ENCODE data around the gene PTH2R.
A peak's percentile ranks its signal among the peaks of the same experiment; 100 is the strongest.
"Not testable (repeated sequence)": the region's sequence is repeated elsewhere in the genome, so short reads cannot be mapped to it uniquely, and the experiment has no call there.

Gene PTH2R, protein sequence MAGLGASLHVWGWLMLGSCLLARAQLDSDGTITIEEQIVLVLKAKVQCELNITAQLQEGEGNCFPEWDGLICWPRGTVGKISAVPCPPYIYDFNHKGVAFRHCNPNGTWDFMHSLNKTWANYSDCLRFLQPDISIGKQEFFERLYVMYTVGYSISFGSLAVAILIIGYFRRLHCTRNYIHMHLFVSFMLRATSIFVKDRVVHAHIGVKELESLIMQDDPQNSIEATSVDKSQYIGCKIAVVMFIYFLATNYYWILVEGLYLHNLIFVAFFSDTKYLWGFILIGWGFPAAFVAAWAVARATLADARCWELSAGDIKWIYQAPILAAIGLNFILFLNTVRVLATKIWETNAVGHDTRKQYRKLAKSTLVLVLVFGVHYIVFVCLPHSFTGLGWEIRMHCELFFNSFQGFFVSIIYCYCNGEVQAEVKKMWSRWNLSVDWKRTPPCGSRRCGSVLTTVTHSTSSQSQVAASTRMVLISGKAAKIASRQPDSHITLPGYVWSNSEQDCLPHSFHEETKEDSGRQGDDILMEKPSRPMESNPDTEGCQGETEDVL

DNA sequence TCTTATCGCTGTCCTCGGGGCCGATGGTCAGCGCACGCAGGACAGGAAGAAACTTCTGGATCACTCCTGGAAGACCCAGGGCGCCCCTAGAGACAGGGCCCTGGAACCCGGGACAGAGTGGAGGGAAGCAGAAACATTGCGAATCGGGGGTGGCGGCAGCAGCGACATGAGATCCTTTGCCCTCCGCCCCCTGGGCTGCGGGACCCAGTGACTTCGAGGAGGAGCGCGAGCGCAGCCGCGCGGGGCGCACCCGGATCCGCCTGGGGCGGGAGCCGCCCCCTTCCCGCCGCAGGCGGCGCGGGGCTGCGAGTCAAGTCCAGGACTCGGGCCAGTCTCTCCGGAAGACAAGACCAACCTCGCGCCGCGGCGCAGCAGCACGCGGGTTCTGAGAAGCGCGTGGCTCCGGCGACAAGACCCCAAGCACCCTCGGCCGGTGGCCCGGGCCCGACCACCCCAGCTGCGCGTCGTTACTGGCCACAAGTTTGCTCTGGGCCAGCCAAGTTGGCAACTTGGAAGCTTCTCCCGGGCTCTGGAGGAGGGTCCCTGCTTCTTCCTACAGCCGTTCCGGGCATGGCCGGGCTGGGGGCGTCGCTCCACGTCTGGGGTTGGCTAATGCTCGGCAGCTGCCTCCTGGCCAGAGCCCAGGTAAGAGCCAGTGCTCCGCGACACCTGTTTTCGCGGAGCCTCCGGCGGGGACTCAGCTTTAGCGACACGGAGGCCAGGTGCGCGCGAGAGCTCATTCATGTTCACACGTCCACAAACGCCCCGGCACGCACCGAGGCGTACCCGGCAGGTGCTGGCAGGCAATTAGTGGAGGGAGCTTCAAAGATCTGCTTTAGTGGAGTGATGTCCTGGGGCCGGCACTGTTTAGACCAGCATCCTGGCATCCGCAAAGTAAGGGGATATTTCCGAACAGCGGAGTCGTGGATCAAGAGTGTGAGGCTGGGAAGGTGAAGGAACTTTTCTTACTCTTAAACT, at the start of gene PTH2R:
Gene PTH2R (plus strand): TSS at position 319 of the 978 bp plus-strand sequence. CDS start 252 bp downstream, at position 571.
- peak; percentile 45 for DNase-seq (ENCODE audit: low spot score)

DNA sequence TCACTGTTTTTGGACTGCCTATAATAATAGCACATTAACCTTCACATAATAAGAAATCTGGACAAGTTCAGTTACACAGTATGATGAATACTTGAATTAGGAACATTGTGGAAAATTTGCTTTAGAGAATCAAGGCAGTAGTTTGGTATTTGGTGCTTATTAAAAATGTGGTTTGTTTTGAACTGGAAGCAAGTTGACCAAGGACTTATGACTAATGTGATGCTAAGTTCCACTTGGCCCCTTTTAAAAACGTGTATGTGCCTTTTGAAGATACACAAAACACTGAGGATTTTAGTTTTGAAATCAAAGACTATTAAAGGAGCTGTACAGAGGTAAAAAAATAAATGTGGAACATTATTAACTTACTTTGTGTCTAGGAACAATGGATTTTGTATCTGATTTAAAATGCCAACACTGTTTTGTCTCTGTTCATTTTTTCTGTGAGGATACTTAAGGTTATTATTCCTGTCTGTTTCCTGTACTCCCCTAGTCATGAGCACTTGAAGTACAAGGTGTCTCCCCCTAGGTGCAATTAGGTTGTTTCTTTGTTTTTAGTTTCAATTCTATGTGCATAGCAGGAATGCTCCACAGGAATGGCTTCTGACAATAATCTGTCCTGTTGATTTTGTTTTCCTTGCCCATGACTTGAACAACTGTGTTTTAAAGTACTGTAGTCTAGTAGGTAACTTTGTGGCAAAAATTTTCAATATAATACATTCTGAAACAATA, 49.6 kb upstream of the PTH2R start:
- DNase-seq (ENCODE audit: low spot score): no peak

DNA sequence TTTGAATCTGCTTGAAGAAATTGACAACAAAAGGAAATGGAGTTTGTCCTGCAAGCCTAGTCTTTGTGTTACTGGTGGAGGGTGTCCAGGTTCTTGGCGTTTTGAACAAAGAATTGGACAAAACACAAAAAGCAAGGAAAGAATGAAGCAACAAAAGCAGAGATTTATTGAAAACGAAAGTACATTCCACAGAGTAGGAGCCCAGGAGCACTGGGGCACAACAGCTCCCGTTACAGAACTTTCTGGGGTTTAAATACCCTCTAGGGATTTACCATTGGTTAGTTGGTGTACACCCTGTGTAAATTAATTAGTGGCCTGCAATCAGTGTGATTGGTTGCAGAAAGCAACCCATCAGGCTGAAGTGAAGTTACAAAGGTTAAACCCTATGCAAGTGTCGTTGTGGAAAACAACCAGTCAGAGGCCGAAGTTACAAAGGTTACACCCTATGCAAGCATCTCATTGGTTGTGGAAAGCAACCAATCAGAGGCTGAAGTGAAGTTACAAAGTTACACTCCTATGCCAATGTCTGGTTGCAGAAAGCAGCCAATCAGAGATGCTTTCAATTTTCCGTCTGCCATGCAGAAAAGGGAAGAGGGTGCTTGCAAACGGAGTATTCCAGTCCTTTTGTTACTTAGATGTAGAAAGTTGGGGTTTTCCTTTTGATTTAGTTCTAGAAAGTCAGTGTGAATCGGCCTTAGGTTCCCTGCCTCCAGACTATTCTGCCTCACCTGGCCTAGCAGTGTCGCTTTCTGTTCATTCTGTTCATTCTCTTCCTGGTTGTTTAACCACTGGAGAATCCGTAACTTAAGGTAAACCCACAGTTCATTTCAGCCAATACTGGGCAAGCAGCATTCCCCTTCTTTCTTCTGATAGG, 47.6 kb upstream of the PTH2R start:
- DNase-seq (ENCODE audit: low spot score): no peak

DNA sequence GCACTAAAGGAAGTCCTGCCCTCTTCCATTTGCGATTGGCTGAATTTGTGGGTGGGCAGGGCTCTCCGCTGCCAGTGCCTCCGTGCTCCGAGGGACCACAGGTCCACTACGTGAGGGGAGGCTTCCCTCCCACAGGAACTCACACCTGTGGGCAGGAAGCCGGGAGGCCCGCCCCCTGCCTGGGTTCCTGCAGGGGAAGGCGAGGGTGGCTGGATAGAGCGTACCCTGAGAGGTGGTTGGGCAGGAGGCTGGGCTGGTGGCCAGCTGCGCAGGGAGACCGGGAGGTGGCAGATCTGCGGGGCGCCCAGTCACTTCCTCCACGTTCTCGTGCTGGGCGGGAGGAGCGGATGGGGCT, 47.0 kb upstream of the PTH2R start:
- DNase-seq (ENCODE audit: low spot score): no peak

DNA sequence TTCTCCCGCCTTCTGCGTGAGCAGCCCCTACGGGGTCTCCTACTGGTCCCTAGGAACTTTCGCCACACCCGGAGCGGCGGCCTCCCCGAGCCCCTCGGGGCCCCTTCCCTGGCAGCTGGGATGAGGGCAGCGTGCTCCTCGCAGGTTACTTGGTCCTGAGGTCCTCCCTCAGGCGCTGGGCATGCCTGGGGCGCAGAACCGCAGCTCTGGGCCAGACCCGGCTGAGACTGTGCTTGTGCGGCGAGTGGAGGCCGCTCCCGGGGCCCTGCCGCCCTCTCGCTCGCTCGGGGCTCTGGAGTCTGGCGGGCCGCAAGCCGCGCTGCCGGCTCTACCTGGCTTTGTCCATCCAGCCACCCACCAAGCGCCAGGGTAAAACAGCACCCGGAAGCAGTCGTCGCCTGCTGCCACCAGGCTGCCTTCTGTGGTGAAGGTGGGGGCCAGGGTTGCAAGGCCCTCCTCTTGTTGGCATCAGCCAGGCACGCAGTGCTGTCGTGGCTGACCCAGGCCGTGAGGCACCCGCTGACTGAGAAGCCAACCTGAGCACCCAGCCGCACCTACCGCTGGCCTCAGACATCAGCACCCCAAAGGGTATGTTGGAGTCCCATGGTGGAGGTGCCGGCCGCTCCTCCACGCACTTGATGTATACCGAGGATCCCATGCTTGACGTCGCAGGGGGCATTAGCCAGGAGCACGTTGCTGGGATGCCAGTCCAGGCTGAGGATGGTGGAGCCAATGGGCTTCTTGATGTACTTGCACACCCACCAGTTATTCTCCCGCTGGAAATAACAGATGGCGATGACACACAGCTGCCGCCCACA, 46.1 kb upstream of the PTH2R start:
- DNase-seq (ENCODE audit: low spot score): no peak

DNA sequence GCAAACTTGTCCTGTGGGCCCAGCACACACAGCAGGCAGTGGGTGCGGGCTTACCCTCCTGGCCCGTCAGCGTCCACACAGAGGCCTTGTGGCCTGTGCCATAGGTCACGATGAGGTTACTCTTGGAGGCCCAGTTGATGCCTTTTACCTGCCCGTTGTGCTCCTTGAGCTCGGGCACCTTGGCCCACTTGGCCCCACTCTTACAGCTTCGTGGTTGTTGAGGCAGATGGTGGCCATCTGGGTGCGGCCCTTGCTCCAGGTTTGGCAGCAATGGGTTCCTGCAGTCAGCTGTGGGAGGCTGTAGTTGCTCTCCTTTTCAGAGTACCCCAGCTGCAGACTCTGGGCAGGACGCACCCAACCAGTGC, 45.5 kb upstream of the PTH2R start:
- no peak for DNase-seq (ENCODE audit: low spot score)

DNA sequence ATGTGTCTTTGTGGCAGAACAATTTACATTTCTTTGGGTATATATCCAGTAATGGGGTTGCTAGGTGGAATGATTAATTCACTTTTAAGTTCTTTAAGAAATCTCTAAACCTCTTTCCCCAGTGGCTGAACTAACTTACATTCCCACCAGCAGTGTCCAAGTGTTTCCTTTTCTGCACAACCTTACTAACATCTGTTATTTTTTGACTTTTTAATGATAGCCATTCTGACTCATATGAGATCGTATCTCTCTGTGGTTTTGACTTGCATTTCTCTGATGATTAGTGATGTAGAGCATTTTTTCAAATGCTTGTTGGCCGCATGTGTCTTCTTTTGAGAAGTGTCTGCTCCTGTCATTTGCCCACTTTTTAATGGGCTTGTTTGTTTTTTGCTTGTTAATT, 43.1 kb upstream of the PTH2R start:
- DNase-seq (ENCODE audit: low spot score): peak; percentile 34

DNA sequence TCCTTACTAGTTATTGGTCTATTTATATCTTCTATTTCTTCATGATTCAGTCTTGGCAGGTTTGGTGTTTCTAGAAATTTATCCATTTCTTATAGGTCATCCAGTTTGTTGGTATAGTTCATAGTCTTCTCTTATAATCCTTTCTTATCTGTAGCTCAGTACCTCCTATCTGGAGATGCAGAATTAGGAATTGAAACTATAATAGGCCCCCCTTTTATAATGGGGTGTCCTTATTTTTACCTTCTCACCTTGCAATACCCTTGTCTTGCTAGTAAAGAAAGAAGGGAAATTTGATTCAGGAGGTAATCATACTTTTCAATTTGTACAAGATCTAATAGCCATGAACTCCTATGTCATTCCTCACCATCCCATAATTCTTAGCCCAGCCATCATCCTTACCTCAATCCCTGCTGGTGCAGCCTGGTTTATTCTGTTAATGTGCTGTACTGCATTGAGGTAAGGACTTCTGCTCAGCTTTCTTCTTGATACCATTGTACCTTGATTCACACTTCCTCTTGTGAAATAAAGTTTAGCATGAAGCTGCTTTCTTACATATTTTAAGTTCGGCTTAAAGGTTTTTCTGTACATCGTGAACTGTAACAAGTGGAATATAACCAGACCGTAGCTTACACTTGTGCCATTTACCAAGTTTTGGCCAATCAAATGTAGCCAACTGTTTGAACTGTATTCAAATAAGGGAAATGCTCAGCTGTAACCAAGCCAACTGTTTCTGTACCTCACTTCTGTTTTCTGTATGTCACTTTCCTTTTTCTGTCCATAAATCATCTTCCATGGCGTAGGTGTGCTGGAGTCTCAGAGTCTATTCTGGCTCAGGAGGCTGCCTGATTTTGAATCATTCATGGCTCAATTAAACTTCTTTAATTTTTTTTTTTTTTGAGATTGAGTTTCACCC, 40.1 kb upstream of the PTH2R start:
- no peak for DNase-seq (ENCODE audit: low spot score)

DNA sequence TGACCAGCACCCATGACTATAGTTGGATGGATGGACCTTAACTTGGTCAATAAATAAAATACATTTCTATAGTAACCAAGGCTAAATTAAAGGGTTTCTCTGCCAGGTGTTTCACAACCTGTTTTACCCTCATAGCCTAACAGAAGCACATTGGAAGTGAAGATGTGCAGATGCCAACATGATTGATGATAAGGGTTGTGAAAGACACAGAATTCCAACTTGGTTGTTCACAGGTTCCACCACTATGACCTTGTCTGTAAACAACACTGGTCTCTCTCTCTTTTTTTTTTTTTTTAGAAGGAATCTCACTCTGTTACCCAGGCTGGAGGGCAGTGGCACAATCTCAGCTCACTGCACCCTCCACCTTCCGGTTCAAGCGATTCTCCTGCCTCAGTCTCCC, 37.5 kb upstream of the PTH2R start:
- DNase-seq (ENCODE audit: low spot score): no peak

DNA sequence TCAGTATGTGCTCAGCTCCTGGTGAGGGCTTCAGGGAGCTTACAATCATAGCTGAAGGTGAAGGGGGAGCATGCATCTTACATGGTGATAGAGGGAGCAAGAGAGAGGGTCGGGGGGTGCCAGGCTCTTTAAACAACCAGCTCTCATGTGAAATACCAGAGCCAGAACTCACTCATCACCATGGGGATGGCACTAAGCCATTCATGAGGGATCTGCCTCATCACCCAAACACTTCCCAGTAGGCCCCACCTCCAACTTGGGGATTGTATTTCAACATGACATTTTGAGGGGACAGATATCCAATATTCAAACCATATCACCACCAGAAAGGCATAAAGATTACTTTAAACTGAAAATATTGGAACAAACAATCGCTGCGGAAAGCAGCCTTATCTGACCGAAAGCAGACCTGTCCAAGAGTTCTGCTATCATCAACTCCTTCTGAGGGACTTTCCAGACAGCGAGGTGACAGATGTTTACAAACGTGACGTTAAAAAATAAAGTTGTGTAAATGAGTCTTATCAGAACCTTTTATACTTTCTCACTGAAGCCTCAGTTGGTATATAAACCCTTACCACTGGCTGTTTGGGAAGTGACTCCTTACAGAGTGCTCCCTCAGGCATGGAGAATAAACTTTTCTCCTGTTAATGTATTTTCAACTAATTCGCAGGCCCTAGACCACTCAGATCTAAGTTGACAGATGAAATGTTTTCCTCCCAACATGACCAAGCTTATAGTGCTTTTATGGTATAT, 35.5 kb upstream of the PTH2R start:
- DNase-seq (ENCODE audit: low spot score): no peak

DNA sequence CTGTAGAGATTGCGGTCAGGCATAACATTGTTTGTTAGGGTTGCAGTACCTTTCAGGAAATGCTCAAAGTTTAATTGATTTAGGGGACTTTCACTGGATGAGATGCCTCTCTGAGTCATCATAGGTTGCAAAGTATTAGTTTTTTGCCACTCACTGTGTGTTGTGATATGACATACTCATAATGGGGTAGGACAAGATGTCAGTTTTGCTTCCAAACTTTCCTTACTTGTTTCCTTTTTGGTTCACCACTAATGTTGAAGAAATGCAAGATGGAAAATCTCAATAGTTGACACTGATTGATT, 35.0 kb upstream of the PTH2R start:
- DNase-seq (ENCODE audit: low spot score): no peak

DNA sequence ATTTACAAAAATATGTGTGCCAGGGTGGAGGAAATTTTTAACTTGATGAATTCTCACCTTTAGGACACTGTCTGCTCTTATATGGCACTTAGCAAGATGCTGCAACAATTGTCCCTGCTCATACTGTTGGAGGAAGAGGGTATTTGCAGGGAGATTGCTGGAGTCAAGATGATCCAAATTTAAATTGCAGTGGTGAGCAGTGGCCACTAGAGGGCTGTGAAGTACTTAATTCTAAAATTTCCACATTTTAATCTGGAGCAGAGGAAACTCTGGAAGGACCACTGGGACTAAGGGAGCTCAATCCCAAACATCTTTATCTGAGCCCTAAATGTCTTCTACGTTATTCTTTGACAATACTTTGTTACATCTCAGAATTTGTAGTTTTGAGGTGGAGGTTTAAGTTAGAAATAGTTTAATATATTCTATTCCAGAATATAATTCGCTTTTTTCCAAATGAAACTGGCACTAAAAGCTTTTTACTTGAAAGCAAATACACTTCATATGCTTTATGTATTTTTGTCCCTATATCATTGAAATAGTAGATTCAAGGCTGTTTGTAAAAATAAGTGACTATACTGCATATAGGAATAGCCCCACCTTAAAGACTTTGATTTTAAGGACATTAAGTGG, 33.0 kb upstream of the PTH2R start:
- DNase-seq (ENCODE audit: low spot score): peak; percentile 65

DNA sequence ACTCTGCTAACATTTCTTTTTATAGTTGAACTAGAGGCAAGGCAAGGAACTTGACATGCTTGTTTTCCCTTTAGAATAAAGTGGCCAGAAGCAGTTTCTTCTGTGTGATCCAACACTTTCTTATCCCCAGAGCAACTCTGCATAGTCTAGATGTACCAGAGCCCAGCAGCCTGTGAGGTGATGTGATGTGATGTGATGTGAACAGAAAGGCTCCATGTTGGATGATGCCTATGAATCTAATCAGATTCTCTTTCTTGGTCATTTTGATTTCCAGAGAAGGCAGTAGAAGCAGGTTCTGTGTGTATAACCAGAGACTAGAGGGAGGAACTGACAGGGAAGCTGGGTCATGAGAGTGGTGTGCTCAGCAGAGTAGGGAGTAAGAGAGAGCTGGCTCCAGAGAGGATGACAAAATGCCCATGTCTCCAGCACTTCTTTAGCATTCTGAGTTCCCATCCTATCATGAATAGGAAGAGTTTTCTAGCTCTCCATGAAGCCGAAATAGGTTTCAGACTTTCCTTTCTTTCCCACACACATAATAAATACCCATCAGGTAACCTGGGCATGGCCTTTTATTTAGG, 31.0 kb upstream of the PTH2R start:
- DNase-seq (ENCODE audit: low spot score): no peak

DNA sequence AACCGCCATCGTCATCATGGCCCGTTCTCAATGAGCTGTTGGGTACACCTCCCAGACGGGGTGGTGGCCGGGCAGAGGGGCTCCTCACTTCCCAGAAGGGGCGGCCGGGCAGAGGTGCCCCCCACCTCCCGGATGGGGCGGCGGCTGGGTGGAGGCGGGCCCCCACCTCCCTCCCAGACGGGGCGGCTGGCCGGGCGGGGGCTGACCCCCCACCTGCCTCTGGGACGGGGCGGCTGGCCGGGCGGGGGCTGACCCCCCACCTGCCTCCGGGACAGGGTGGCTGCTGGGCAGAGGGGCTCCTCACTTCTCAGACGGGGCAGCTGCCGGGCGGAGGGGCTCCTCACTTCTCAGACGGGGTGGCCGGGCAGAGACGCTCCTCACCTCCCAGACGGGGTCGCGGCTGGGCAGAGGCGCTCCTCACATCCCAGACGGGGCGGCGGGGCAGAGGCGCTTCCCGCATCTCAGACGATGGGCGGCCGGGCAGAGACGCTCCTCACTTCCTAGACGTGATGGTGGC, 29.2 kb upstream of the PTH2R start:
- not testable (repeated sequence) for DNase-seq (ENCODE audit: low spot score)

DNA sequence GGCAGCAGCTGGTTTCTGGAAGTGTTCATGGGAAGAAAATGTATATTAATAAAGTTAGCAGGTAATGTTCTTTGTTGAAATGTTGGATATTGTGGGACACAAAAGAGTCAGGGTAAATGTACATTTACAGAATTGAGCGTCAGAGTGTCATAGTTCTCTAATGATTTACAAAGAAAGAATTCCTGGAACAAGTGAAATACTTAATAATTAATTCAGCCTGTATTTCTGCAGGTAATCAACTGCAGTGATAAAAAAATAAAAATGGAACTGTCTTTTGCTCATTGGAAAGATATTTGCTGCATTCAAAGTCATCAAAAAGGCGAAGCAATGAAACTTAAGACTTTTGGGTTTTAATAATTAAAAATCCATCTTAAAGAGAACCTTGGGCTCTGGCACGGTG, 27.4 kb upstream of the PTH2R start:
- DNase-seq (ENCODE audit: low spot score): no peak

DNA sequence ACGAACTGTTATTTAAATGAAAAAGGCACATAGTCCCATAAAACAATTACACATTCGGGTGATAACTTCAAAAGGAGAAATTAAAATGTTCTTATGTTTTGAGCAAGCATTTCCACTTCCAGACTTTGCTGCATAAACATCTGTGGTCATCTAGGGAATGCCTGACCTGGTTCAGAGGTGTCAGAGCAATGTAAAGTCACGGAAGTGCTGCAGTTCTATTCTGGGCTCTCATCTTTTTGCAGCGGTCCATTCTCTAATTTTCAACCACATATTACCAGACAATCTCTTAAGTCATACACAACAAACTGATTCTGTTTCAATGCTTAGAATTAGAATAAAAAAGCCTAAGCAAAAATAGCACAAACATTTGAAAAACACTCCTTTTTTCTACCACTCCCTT, 22.0 kb upstream of the PTH2R start:
- DNase-seq (ENCODE audit: low spot score): no peak

DNA sequence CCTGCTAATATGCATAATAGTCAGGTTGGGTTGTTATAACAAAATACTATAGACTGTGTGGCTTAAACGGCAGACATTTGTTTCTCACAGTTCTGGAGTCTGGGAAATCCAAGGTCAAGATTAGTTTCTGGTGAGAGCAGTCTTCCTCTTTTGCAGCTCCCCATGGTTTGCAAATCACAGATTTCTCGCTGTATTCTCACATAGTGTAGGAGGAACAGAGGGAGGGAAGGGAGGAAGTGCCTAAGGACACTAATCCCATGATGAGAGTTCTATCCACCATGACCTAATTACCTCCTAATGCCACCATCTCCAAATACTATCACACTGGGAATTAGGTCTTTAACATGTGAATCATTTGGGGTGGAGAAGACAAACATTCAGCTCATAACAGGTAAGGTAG, 20.1 kb upstream of the PTH2R start:
- DNase-seq (ENCODE audit: low spot score): no peak

DNA sequence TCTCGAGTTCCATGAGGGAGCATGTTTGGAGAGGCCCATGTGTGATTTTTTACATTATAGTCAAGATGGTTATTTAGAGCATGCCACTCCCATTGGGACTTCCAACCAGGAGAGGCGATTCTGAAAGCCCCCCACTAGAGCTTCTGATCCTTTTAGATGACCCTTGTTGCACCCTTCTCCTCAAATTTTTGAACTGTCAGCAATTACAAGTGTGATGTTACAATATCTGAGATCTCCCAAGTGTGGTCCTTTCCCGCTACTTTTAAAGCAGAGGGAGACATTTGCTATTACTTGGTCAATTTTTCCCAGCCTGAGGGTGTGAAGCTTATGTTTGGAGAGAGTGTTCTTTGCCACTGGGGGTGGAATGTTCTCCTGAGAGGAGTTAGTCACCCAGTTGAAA, 16.7 kb upstream of the PTH2R start:
- DNase-seq (ENCODE audit: low spot score): no peak
